ENCODE measurements around the gene PRR20G. TPM values are rescaled to one million over a fixed set of nuclear protein-coding genes. Genes with fewer than 3 reads are reported as not detected.

The PRR20G gene
- total and polyA plus RNA-seq, 2 of the 4 experiments (the other 2 are of a cell fraction) = not detected

- Histone ChIP-seq H3K36me3 (ENCODE audit: control insufficient read depth, insufficient read depth, low read length) (no peaks in the 10 kb centered on the region), H3K4me2 (ENCODE audit: low read depth, low read length) (no peak overlapping the region), H3K56ac (ENCODE audit: extremely low read depth, insufficient read depth, low read length) (no peak overlapping the region), H2BK20ac (ENCODE audit: low read depth, low read length) (no peak overlapping the region), H3K9ac (ENCODE audit: low read depth, low read length) (no peak overlapping the region), H4K5ac (ENCODE audit: low read depth, low read length) (no peak overlapping the region), H3K4me1 (ENCODE audit: control insufficient read depth, insufficient read depth, low read length) (no peaks in the 10 kb centered on the region), H3K4ac (ENCODE audit: low read depth, low read length) (no peak overlapping the region), H2AFZ (replicated peaks; ENCODE audit: low read length, poor library complexity) (no peak overlapping the region), H3K14ac (replicated peaks; ENCODE audit: low read depth, low read length) (no peak overlapping the region), H3K4me3 (ENCODE audit: insufficient read depth, low read depth, low read length) (no peak overlapping the region), H3K9me3 (ENCODE audit: control insufficient read depth, insufficient read depth, low read length) (no peaks in the 10 kb centered on the region), H3K27me3 (ENCODE audit: control insufficient read depth, insufficient read depth, low read length) (peaks cover 12% of the 10 kb centered on the region), H2BK15ac (ENCODE audit: low read depth, low read length) (no peak overlapping the region), H2AK5ac (ENCODE audit: low read depth, low read length) (no peak overlapping the region), H2AK9ac (replicated peaks; ENCODE audit: low read depth, low read length, poor library complexity) (no peak overlapping the region), H3K79me1 (ENCODE audit: low read depth in 1 of 2, low read length in 2 of 2) (no peaks in the 10 kb centered on the region), H3K9me1 (ENCODE audit: insufficient read depth, low read length) (no peaks in the 10 kb centered on the region), H4K8ac (ENCODE audit: low read depth in 2 of 2, low read length in 2 of 2) (no peak overlapping the region), H3K23ac (ENCODE audit: low read depth, low read length) (no peak overlapping the region), H3K27ac (ENCODE audit: insufficient read depth, low read length) (no peak overlapping the region), H2BK120ac (ENCODE audit: low read depth, low read length) (no peak overlapping the region), H4K91ac (ENCODE audit: insufficient read depth, low read depth, low read length) (no peak overlapping the region), H2BK5ac (ENCODE audit: low read depth, low read length, poor library complexity, severe bottlenecking) (no peak overlapping the region), H4K20me1 (ENCODE audit: insufficient read depth, low read length) (no peaks in the 10 kb centered on the region), H3K18ac (ENCODE audit: low read depth, low read length) (no peak overlapping the region)
- intact Hi-C loops (cut with micrococcal nuclease) = no loop called here
- POLR2A ChIA-PET (ENCODE audit: unreplicated experiment) = no interaction called here
- in situ Hi-C loops (cut with MboI; ENCODE audit: low sequenced_read_pairs) = no loop called here
- CTCF ChIA-PET = no interaction called here
- dilution Hi-C loops (cut with HindIII; ENCODE audit: low sequenced_read_pairs, unreplicated experiment) = no loop called here
- TF ChIP-seq USF2 (IDR thresholded peaks at IDR 0.05; ENCODE audit: low read depth, low read length) = no peak
- TF ChIP-seq RFX5 (IDR thresholded peaks at IDR 0.05; ENCODE audit: low read depth, low read length) = no peak
- no peak for TF ChIP-seq MXI1 (IDR thresholded peaks at IDR 0.05; ENCODE audit: borderline replicate concordance, low read depth, low read length)
- no peak for TF ChIP-seq FOS (IDR thresholded peaks at IDR 0.05; ENCODE audit: low read depth, low read length)
- TF ChIP-seq ELK1 (IDR thresholded peaks at IDR 0.05; ENCODE audit: borderline replicate concordance, low read depth, low read length) = no peak
- TF ChIP-seq MAFK (IDR thresholded peaks at IDR 0.05; ENCODE audit: low read depth, low read length) = no peak
- no peak for TF ChIP-seq RAD21 (IDR thresholded peaks at IDR 0.05; ENCODE audit: low read length)
- ATAC-seq (ENCODE audit: low read depth) = no peak
- no TSS peak for BruUV-seq (replicated peaks)
- WGBS, 2 experiments (ENCODE audit: extremely low coverage in 2 of 2, insufficient read length in 1 of 2) = no CpG with 5 or more reads among the region's 5 CpGs
- no peak for DNase-seq
Observed at GRCh38 chr3:127336101-127336500, 48.3 kb upstream of the PRR20G start.

All from IMR-90 (cell line).